Naive B cell (primary cell): ENCODE results near the gene PIK3R5. TPM values are rescaled to one million over a fixed set of nuclear protein-coding genes. Genes with fewer than 3 reads are reported as not detected.
"Not testable (repeated sequence)": the region's sequence is repeated elsewhere in the genome, so short reads cannot be mapped to it uniquely, and the experiment has no call there.

Experiments
- ATAC-seq, 2 donors: fragments of 150-1000 bp; cut with Tn5 transposase; 2 replicates each; pipeline ENCODE4 v1.10.0; 2021; ENCODE audit warnings: low read depth in 2 of 2, mild to moderate bottlenecking in 2 of 2, moderate library complexity in 2 of 2
- DNase-seq: peaks from one replicate; pipeline ENCODE4 v3.0.0; 2022
- H3K27ac Mint-ChIP-seq, 6 donors: one replicate each; pipeline ENCODE4 v1.8.0; 2020 to 2022; ENCODE audit warnings: mild to moderate bottlenecking in 6 of 6, mixed read lengths in 6 of 6, moderate library complexity in 5 of 6, inconsistent platforms in 2 of 6
- H3K27me3 Mint-ChIP-seq, 3 donors: one replicate each; pipeline ENCODE4 v1.8.0; 2021 to 2022; ENCODE audit warnings: mixed read lengths in 3 of 3, mild to moderate bottlenecking in 1 of 3
- H3K36me3 Mint-ChIP-seq, 2 donors: one replicate each; pipeline ENCODE4 v1.8.0; 2020 to 2022; ENCODE audit warnings: mixed read lengths in 2 of 2, inconsistent platforms in 1 of 2, mild to moderate bottlenecking in 1 of 2
- H3K4me1 Mint-ChIP-seq, 3 donors: one replicate each; pipeline ENCODE4 v1.8.0; 2020 to 2022; ENCODE audit warnings: mixed read lengths in 3 of 3, inconsistent platforms in 1 of 3, mild to moderate bottlenecking in 1 of 3, moderate library complexity in 1 of 3
- H3K4me3 Mint-ChIP-seq, 8 donors: one replicate each; pipeline ENCODE4 v1.8.0; 2020 to 2022; ENCODE audit warnings: mild to moderate bottlenecking in 8 of 8, mixed read lengths in 8 of 8, moderate library complexity in 8 of 8, inconsistent platforms in 2 of 8
- H3K9me3 Mint-ChIP-seq, 7 donors: one replicate each; pipeline ENCODE4 v1.8.0; 2020 to 2022; ENCODE audit warnings: mixed read lengths in 7 of 7, mild to moderate bottlenecking in 5 of 7, inconsistent platforms in 2 of 7, moderate library complexity in 1 of 7
- polyA plus RNA-seq, 6 donors: library from polyadenylated mRNA; unstranded; fragments of 300-500 nt; fragmentation: Illumina TruSeq; gene quantifications; one replicate each; pipeline ENCODE4 v1.2.3, GENCODE V29; 2021; ENCODE audit warnings: low read depth in 6 of 6

The PIK3R5 gene
- polyA plus RNA-seq, 6 donors from 2014 or later, result 9.7 to 24.8 (median 11.7) TPM

GRCh38 chr17:9001559-9001958 is 36.1 kb upstream of the PIK3R5 start:
- H3K36me3 Mint-ChIP-seq, result no peaks in the 10 kb centered on the region
- ATAC-seq (peak; percentile 32 to 36), DNase-seq (no peak)
- peaks cover 19 to 36% (median 23%) of the 10 kb centered on the region in 3 donors for H3K4me1 Mint-ChIP-seq
- peaks cover 0 to 3% (median 0%) of the 10 kb centered on the region in 7 donors for H3K9me3 Mint-ChIP-seq
- H3K27me3 Mint-ChIP-seq, result peaks cover 29 to 52% (median 39%) of the 10 kb centered on the region in 3 donors
- H3K4me3 Mint-ChIP-seq, result peak overlapping the region; percentile 0 to 77 (median 60)
- peak overlapping the region in 2 of 6 donors; percentile 14 to 18 for H3K27ac Mint-ChIP-seq

GRCh38 chr17:8997994-8998628 is 32.6 kb upstream of the PIK3R5 start:
- H3K4me1 Mint-ChIP-seq, result peaks cover 12 to 19% (median 15%) of the 10 kb centered on the region in 3 donors
- peak overlapping the region in 1 of 8 donors; percentile 15 for H3K4me3 Mint-ChIP-seq
- H3K36me3 Mint-ChIP-seq, result no peaks in the 10 kb centered on the region
- DNase-seq, result peak; percentile 75
- H3K27ac Mint-ChIP-seq, result no peak overlapping the region
- H3K27me3 Mint-ChIP-seq, result peaks cover 18 to 22% (median 18%) of the 10 kb centered on the region in 3 donors
- peaks cover 0 to 5% (median 2%) of the 10 kb centered on the region in 7 donors for H3K9me3 Mint-ChIP-seq
- ATAC-seq, result peak; percentile 66 to 79

- DNase-seq (no peak), ATAC-seq (no peak)
- Mint-ChIP-seq H3K4me1 (peaks cover 0 to 6% (median 5%) of the 10 kb centered on the region in 3 donors), H3K4me3 (no peak overlapping the region), H3K27ac (no peak overlapping the region), H3K9me3 (peaks cover 0 to 5% (median 2%) of the 10 kb centered on the region in 7 donors), H3K36me3 (no peaks in the 10 kb centered on the region), H3K27me3 (peaks cover 4 to 11% (median 9%) of the 10 kb centered on the region in 3 donors)
Measured at GRCh38 chr17:8995711-8996110, 30.2 kb upstream of the PIK3R5 start.

GRCh38 chr17:8994319-8994718 is 28.8 kb upstream of the PIK3R5 start:
- Mint-ChIP-seq H3K4me3 (no peak overlapping the region), H3K4me1 (peaks cover 0 to 6% (median 5%) of the 10 kb centered on the region in 3 donors), H3K27me3 (peaks cover 0 to 17% (median 4%) of the 10 kb centered on the region in 3 donors), H3K27ac (peak overlapping the region in 1 of 6 donors; percentile 97), H3K9me3 (peaks cover 0 to 5% (median 3%) of the 10 kb centered on the region in 7 donors), H3K36me3 (no peaks in the 10 kb centered on the region)
- DNase-seq (no peak), ATAC-seq (no peak)

GRCh38 chr17:8991514-8992285 is 26.2 kb upstream of the PIK3R5 start:
- peak; percentile 74 to 82 for ATAC-seq
- H3K27ac Mint-ChIP-seq, result no peak overlapping the region
- DNase-seq, result peak; percentile 44
- H3K9me3 Mint-ChIP-seq, result peaks cover 0 to 12% (median 3%) of the 10 kb centered on the region in 7 donors
- peaks cover 0 to 5% of the 10 kb centered on the region in 2 donors for H3K36me3 Mint-ChIP-seq
- peaks cover 0 to 6% (median 5%) of the 10 kb centered on the region in 3 donors for H3K4me1 Mint-ChIP-seq
- H3K4me3 Mint-ChIP-seq, result no peak overlapping the region
- H3K27me3 Mint-ChIP-seq, result peaks cover 0 to 17% (median 4%) of the 10 kb centered on the region in 3 donors

- H3K27me3 Mint-ChIP-seq, result peaks cover 0 to 17% (median 4%) of the 10 kb centered on the region in 3 donors
- peaks cover 2 to 11% (median 4%) of the 10 kb centered on the region in 7 donors for H3K9me3 Mint-ChIP-seq
- H3K36me3 Mint-ChIP-seq, result peaks cover 0 to 13% of the 10 kb centered on the region in 2 donors
- H3K4me3 Mint-ChIP-seq, ATAC-seq, DNase-seq, H3K27ac Mint-ChIP-seq: not testable (repeated sequence)
- peaks cover 17 to 25% (median 18%) of the 10 kb centered on the region in 3 donors for H3K4me1 Mint-ChIP-seq
Measured at GRCh38 chr17:8988263-8988935, 22.9 kb upstream of the PIK3R5 start.

- peaks cover 0 to 8% (median 1%) of the 10 kb centered on the region in 3 donors for H3K27me3 Mint-ChIP-seq
- ATAC-seq (peak; percentile 18 to 28), DNase-seq (no peak)
- peaks cover 0 to 13% of the 10 kb centered on the region in 2 donors for H3K36me3 Mint-ChIP-seq
- peak overlapping the region in 1 of 6 donors; percentile 52 for H3K27ac Mint-ChIP-seq
- peaks cover 13 to 20% (median 17%) of the 10 kb centered on the region in 3 donors for H3K4me1 Mint-ChIP-seq
- H3K9me3 Mint-ChIP-seq, result peaks cover 2 to 11% (median 4%) of the 10 kb centered on the region in 7 donors
- H3K4me3 Mint-ChIP-seq, result peak overlapping the region in 4 of 8 donors; percentile 6 to 70 (median 35)
Measured at GRCh38 chr17:8986295-8986694, 20.8 kb upstream of the PIK3R5 start.

DNA sequence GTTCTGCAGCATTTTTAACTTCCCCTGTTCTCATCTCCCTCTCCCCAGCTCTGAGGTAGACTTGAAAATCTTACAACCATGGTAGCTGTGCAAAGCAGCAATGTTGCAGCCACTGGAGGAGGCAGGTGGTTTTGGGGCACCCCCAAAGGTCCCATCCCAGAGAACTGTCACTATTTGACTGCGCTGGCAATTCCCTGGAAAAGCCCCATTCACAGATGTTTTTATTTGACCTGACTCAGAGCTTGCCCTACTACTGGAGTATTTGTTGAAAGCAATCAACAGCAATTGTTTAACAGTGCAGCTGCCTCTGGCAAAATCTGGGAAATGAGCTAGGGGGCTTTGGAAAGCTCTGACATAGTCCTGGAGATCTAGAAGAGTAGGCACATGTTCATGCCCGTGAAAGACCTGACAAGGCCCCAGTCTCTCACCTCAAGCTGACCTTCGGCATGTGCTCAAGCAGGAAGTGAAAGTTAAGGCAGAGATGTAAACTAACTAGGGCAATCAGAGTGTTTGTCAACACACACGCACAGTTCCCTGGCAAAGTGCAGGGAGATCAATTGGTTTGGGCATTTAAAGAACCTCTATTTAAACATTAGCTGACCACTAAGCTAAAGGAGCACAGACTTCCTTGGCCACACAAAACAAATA is 19.7 kb upstream of the PIK3R5 start:
- Mint-ChIP-seq H3K4me1 (peaks cover 12 to 20% (median 17%) of the 10 kb centered on the region in 3 donors), H3K36me3 (peaks cover 0 to 13% of the 10 kb centered on the region in 2 donors), H3K27me3 (peaks cover 0 to 8% (median 0%) of the 10 kb centered on the region in 3 donors), H3K27ac (peak overlapping the region in 5 of 6 donors; percentile 2 to 65 (median 52)), H3K4me3 (peak overlapping the region in 5 of 8 donors; percentile 16 to 73 (median 48)), H3K9me3 (peaks cover 2 to 11% (median 4%) of the 10 kb centered on the region in 7 donors)
- DNase-seq (no peak), ATAC-seq (peak; percentile 76 to 88)

DNA sequence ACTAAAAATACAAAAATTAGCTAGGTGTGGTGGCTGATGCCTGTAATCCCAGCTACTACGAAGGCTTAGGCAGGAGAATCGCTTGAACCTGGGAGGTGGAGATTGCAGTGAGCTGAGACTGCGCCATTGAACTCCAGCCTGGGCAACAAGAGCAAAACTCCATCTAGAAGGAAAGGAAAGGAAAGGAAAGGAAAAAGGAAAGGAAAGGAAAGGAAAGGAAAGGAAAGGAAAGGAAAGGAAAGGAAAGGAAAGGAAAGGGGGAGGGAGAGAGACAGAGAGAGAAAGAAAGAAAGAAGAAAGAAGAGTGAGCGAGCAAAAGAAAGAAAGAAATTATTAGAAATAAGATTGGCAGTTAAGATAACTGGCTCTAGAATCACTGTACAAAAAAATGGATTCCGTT is 18.7 kb upstream of the PIK3R5 start:
- peaks cover 0 to 13% of the 10 kb centered on the region in 2 donors for H3K36me3 Mint-ChIP-seq
- peak overlapping the region in 3 of 6 donors; percentile 16 to 70 (median 39) for H3K27ac Mint-ChIP-seq
- H3K4me1 Mint-ChIP-seq, result peaks cover 12 to 20% (median 17%) of the 10 kb centered on the region in 3 donors
- not testable (repeated sequence) for ATAC-seq, H3K27me3 Mint-ChIP-seq, DNase-seq
- peaks cover 2 to 11% (median 4%) of the 10 kb centered on the region in 7 donors for H3K9me3 Mint-ChIP-seq
- H3K4me3 Mint-ChIP-seq, result peak overlapping the region in 1 of 8 donors; percentile 48

- peaks cover 12 to 20% (median 17%) of the 10 kb centered on the region in 3 donors for H3K4me1 Mint-ChIP-seq
- no peak for ATAC-seq
- H3K36me3 Mint-ChIP-seq, result peaks cover 0 to 8% of the 10 kb centered on the region in 2 donors
- no peak overlapping the region for H3K4me3 Mint-ChIP-seq
- no peak overlapping the region for H3K27ac Mint-ChIP-seq
- no peak for DNase-seq
- H3K9me3 Mint-ChIP-seq, result peaks cover 0 to 11% (median 3%) of the 10 kb centered on the region in 7 donors
- no peaks in the 10 kb centered on the region for H3K27me3 Mint-ChIP-seq
Measured at GRCh38 chr17:8981443-8981842, 15.9 kb upstream of the PIK3R5 start.

- no peak for ATAC-seq
- H3K36me3 Mint-ChIP-seq, result no peaks in the 10 kb centered on the region
Measured at GRCh38 chr17:8979715-8980114, 14.2 kb upstream of the PIK3R5 start.

GRCh38 chr17:8976638-8977037 is 11.1 kb upstream of the PIK3R5 start:
- DNase-seq (no peak), ATAC-seq (no peak)
- no peaks in the 10 kb centered on the region for H3K36me3 Mint-ChIP-seq
- H3K4me1 Mint-ChIP-seq, result no peaks in the 10 kb centered on the region
- no peak overlapping the region for H3K4me3 Mint-ChIP-seq
- no peaks in the 10 kb centered on the region for H3K27me3 Mint-ChIP-seq
- no peak overlapping the region for H3K27ac Mint-ChIP-seq
- H3K9me3 Mint-ChIP-seq, result peaks cover 0 to 7% (median 0%) of the 10 kb centered on the region in 7 donors

More at GRCh38 chr17:8979715-8980114, 14.2 kb upstream of the PIK3R5 start:
- Mint-ChIP-seq H3K27ac (peak overlapping the region in 1 of 6 donors; percentile 33), H3K4me3 (no peak overlapping the region), H3K27me3 (no peaks in the 10 kb centered on the region), H3K9me3 (peaks cover 0 to 4% (median 0%) of the 10 kb centered on the region in 7 donors), H3K4me1 (peaks cover 0 to 4% (median 4%) of the 10 kb centered on the region in 3 donors)
- no peak for DNase-seq
